NCI-H1694 treated with DMSO at 0.1 percent for 48 hours (cell line): ENCODE results near the gene ITGA5.

Source experiments
- DNase-seq: peaks from one replicate; lab custom pipeline; 2025; lab: John Stamatoyannopoulos, UW

The ITGA5 gene

GRCh38 chr12:54419088-54419887 is at the start of gene ITGA5:
ITGA5 (minus strand) TSS chr12:54419266; CDS start chr12:54419198, 68 bp downstream.
- no peak for DNase-seq

- no peak for DNase-seq
These were observed 46.9 kb upstream of the ITGA5 start for GRCh38 chr12:54465857-54466523.

- DNase-seq, result no peak
These were observed 44.4 kb upstream of the ITGA5 start for GRCh38 chr12:54463484-54463883.

GRCh38 chr12:54463034-54463433 is 44.0 kb upstream of the ITGA5 start:
- no peak for DNase-seq

GRCh38 chr12:54460317-54460923 is 41.4 kb upstream of the ITGA5 start:
- no peak for DNase-seq

GRCh38 chr12:54459355-54459754 is 40.3 kb upstream of the ITGA5 start:
- no peak for DNase-seq

DNA sequence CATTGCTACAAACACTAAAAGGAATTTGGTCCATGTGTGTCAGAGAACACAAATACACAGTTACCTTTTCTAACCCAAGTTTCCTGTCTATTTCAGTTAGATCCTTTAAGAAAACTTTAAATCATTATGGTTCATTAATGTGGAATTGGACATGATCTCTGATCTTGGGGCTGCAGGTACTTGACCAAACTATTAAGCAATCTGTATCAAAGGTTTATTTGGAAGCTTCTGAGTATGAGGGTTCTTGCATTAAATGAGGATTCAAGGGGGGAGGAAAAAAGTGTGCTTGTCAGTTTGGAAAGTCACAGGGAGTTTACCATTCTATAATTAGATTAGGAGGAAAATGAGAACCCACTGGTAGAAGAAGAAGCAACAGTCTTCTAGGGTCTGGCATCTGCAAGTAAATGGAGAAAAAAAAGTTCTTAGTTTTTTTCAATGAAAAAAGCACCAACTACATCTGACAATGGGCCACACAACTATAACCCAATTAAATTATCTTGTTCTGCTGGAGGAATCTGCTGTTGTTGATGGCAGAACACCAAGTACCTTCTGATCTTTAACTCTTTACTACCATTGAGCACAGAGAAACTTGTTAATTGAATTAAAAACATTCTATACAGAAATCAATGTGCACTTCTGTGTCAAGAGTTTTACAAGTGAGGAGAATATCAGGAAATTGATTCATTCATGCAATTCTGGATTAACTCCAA is 36.8 kb upstream of the ITGA5 start:
- DNase-seq, result no peak

DNA sequence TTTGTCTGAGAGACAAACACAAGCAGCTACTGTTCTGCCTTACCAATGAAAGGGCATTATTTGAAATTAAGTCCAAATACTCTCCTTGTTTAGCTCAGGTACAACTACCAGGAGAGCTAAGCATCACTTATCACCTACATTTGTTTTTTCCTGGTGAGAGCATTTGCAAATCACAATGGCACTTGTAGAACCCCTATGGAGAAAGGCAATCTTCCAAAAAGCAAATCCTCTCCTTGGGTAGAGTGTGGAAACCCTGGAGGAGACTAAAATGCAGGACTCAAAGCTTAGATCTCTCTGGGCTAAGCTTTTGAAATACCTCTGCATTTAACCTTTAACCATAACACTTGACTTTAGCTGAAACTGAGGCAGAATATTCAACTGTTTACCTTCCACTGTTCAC is 33.6 kb upstream of the ITGA5 start:
- no peak for DNase-seq

- no peak for DNase-seq
These were observed 29.3 kb upstream of the ITGA5 start for GRCh38 chr12:54448344-54448743.

- DNase-seq, result no peak
These were observed 28.9 kb upstream of the ITGA5 start for GRCh38 chr12:54447917-54448316.

DNA sequence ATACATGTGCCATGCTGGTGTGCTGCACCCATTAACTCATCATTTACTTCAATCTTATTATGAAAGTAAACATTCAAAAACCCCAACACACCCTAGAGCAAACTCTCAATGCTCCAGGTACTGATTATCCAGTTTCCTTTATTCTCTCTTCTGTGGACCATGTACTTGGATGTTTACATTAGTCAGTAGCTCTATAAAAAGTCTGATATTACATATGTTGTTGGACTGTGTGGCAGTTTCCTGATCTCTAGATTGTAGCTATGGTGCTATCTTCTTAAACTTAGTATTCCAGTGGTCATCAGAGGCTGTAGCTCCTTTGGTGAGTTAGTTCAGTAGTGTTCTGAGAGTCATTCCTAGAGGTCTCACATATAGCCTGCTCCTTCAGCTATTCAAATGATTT is 25.1 kb upstream of the ITGA5 start:
- no peak for DNase-seq

GRCh38 chr12:54443446-54443845 is 24.4 kb upstream of the ITGA5 start:
- DNase-seq, result no peak

DNA sequence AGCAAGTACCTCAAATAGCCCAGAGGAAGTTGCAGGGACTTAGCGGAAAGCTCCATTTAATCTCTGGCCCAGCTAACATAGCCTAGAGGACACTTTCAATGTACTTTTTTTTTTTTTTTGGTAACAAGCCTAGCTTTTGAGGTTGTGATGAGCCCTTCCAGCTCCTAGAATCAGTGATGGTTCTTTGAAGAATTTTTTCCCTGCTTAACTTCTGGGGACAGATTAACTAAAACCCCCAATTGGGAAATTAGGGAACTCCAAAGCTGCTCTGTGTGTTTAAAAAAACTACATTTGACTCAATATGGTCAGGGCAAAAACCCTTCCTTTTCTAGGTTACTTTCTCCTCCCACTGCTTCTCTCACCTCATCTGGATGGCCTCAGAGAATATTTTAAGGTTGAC is 23.9 kb upstream of the ITGA5 start:
- no peak for DNase-seq

DNA sequence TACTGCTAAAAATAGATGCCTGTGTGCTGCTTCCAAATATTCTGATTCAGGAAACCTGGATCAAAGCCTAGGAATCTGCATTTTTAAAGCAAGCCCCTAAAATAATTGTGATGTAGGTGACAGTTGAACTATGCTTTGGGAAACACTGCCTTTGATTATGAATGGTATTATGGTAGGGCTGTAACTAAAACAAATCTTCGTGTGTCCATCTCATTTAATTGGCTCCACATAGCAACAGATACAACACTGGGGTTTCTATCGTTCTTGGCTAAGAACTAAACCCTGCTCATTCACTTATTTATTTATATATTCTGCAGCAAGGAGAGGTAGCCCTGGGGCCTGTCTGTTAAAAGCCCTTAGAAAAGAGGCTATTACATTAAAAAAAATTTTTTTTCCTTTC is 23.0 kb upstream of the ITGA5 start:
- no peak for DNase-seq

DNA sequence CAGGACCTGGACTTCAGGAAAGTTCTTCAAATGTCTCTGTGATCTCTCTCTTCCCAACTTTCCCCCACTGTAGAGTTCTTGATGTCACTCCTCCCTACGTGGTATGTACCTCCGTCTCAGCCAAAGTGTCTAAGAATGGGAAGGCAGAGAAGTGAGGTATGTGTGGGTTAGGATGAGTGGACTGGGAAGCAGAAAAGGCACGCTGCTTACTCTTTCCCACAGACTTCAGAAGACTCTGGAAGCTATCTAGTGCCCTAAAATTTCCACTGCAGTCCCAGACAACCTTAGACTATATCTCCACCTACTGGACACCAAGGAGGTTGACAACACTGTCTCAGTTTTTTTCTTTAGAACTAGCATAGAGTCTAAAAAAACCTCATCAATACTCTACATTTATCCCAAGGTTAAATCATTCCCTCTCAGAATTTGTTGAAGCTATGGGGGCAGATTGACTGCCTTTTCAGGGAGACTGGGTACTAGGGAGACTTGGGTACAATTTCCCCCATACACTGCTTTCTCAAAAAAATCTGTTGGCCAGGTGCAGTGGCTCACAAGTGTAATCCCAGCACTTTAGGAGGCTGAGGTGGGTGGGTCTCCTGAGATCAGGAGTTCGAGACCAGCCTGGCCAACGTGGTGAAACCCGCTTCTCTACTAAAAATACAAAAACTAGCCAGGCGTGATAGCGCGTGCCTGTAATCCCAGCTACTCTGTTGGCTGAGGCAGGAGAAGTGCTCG is 20.6 kb upstream of the ITGA5 start:
- peak; percentile 61 for DNase-seq

DNA sequence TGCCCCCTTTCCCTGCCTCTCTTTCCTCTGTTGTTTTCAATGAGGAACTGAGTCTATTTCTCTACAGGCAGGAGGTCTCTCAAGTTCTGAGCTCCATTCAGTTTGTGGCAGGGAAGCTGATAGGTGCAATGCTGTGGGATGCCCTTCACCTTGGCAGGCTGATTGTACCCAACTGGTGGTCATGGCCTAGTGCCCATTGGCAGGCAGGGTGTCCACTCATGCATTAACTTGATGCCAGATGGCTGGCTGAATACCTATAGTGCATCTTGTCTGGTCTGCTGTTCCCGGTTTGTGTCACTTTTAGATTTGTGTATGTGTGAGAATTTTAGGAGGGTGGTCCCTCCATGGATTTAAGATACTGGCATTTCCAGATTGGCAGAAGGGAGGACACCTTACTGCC is 20.0 kb upstream of the ITGA5 start:
- no peak for DNase-seq

DNA sequence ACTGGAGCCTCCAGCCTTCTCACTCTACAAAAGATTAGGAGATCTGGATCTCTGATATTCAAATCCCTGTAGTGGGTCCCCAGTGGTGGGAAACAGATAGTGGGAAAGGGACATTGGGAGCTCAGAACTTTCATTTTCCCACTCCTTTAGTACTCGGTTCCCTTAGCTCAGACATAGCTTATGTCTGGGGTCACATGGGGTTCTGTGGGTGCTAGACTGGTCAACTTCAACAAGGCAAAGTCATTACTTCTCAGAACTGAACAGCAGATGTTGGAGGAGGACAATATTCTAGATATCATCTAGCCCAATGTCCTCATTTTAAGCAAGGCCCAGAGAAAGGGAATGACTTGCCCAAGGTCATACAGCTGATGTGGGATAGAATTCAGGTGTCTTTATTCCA is 19.5 kb upstream of the ITGA5 start:
- no peak for DNase-seq

- no peak for DNase-seq
These were observed 18.6 kb upstream of the ITGA5 start for GRCh38 chr12:54437697-54438096.

GRCh38 chr12:54437243-54437642 is 18.2 kb upstream of the ITGA5 start:
- DNase-seq, result no peak

DNA sequence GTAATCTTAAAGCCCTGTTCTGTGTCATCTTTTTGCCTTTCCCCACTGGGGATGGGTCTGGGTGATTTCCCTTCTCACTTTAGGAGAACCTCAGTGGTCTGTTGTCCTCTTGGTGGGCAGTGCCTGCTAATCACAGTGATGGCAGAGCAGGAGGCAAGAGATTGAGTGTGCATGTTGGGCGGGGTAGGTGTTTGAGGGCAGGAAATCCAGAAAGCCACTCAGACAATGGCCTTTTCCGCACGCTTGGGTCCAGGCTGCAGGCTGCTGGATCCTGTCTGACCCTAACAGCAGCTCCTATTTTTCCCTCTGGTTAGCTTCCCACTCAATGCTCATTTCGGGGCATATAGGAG is 13.7 kb upstream of the ITGA5 start:
- DNase-seq, result no peak

GRCh38 chr12:54431911-54432814 is 13.1 kb upstream of the ITGA5 start:
- DNase-seq, result no peak
